Adrenal gland (tissue), 5 donors: Measurements from ENCODE around the gene RGL4.

Experiments
- POLR2A ChIP-seq, 2 donors: fragments of 450-650 bp; IDR thresholded peaks; one replicate each; pipeline ENCODE4 v1.6.1; 2017; ENCODE audit warnings: antibody characterized with exemption in 2 of 2, mild to moderate bottlenecking in 2 of 2, moderate library complexity in 1 of 2
- TF ChIP-seq, protein P1 (sequence below), 6 experiments: fragments of 450-650 bp in 4 of 6; fragments of 200-600 bp in 2 of 6; sonication (generic) in 1 of 6; IDR thresholded peaks; 1 replicate in 5 of 6; 2 replicates in 1 of 6; pipeline versions ENCODE4 v1.5.1 to v1.8.0; 2016 to 2021; ENCODE audit warnings: antibody characterized with exemption in 6 of 6, mild to moderate bottlenecking in 2 of 6, moderate library complexity in 1 of 6
- donor health status: DM: no; HTN: no; CAD: no.

DNA sequence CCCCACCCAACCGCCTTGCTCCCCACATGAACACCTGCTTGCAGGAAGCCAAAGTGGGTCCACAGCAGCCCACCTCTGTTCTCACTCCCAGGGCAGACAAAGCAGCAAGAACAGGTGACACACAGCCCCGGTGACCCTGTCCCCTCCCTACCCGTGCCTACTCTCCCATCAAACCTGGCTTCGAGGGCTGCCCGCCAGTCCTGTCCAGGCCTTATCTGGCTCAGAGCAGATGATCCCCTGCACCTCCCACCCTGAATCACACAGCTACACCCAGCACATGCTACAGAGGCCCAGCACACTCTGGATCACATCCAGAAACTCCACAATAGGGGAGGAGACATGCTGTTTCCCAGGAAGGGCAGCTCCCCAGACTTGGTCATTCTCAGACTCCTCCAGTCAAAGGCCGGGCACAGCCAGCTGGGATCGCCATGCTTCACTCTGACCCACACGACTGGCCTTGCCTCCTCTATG is 6.2 kb upstream of the RGL4 start:
- TF ChIP-seq POLR2A (IDR thresholded peaks at IDR 0.05) = no peak
- TF ChIP-seq, protein P1, sequence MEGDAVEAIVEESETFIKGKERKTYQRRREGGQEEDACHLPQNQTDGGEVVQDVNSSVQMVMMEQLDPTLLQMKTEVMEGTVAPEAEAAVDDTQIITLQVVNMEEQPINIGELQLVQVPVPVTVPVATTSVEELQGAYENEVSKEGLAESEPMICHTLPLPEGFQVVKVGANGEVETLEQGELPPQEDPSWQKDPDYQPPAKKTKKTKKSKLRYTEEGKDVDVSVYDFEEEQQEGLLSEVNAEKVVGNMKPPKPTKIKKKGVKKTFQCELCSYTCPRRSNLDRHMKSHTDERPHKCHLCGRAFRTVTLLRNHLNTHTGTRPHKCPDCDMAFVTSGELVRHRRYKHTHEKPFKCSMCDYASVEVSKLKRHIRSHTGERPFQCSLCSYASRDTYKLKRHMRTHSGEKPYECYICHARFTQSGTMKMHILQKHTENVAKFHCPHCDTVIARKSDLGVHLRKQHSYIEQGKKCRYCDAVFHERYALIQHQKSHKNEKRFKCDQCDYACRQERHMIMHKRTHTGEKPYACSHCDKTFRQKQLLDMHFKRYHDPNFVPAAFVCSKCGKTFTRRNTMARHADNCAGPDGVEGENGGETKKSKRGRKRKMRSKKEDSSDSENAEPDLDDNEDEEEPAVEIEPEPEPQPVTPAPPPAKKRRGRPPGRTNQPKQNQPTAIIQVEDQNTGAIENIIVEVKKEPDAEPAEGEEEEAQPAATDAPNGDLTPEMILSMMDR (IDR thresholded peaks at IDR 0.05) = no peak
